GM15510 (cell line): ENCODE results near the gene SEPTIN10.

ENCODE experiments used
- POLR2A ChIP-seq: IDR thresholded peaks from 3 replicates; pipeline ENCODE4 v1.6.1; 2011; ENCODE audit warnings: borderline replicate concordance; ENCODE audit not compliant: insufficient read length; ENCODE audit errors: extremely low read depth

SEPTIN10 gene

DNA sequence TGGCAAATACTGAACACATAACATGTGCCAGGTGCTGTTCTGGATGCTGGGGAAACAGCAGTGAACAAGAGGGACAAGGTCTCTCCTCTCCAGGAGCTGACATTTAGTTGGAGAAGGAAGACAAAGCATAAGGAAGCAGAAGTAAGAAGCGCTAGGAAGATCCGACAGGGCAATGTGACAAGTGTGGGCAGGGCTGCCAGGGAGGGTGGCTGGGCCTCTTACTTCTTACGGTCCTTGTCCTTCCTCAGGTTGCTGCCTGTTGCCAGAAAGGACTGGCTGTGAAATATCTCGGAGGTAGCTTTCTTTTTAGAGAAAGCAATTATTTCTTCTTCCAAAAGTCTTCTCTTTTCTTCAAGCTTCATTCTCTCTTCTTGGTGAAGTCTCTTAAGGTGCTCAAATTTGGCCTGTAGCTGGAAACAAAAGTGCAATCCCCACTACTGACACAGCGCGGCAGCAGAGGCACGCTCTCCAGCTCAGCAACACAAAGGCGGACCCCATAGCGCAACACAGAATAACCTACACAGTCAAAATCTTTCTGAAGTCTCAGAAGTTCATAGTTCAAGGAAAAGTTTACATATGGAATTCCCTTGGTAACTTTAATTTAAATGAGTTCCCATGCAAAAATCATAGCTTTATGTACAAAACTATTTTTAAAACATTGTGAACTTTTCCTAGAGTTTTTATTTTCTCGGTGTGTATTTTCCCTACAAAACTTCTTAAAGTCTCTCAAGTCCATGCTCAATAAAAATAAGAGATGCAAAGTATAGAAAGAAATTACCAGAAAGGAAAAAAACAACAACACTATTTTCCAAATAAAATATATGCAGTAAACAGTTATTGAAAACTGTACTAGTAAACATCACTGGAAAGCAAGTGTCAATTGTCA is 67.7 kb downstream of the SEPTIN10 start:
- TF ChIP-seq POLR2A = no peak

DNA sequence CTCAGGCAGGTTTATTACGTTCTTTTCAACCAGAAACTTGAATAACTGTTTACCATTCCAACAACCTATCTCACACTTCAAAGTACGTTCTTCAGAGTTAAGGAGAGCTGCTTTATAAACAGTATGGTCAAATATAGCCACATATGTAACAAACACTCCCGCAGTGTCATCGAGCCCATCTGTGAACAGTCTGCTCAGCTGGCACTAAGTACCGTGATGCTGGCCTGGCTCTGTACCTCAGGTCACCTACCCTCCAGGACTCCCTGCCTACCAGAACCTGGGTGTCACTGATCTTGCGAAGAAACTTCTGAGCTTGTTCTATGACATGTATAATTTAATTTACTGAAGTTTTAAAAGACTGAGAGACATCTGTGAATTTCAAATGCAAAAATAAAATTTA is 71.4 kb downstream of the SEPTIN10 start:
- no peak for TF ChIP-seq POLR2A

DNA sequence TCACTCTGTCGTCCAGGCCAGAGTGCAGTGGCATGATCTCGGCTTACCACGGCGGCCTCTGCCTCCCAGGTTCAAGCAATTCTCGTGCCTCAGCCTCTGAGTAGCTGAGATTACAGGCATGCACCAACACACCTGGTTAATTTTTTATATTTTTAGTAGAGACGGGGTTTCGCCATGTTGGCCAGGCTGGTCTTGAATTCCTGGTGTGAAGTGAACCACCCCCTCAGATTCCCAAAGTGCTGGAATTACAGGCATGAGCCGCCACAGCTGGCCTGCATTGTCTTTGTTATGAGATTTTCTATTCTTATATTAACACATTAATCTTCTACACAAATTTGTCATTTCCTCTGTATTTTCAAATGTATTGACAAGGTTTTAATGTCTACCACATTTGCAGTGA is 75.2 kb downstream of the SEPTIN10 start:
- no peak for TF ChIP-seq POLR2A

DNA sequence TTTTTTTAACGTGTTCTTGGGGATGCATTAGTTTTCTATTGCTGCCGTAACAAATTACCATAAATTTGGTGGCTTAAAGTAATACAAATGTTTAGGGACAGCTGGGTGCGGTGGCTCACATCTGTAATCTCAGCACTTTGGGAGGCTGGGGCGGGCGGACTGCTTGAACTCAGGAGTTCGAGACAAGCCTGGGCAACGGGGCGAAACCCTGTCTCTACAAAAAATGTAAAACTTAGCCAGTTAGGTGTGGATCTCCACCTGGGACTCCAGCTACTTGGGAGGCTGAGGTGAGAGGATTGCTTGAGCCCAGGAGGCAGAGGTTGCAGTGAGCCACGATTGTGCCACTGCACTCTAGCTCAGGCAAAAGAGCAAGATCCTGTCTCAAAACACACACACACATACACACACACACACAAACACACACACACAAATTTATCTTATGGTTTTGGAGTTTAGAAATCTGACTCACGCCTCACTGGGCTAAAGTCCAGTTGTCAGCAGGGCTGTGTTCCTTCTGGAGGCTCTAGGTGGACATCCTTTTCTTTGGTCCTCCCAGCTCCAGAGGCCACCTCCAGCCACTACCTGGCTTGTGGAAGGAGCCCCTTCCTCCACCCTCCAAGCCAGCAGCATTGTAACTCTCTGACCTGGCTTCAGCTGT is 76.1 kb downstream of the SEPTIN10 start:
- TF ChIP-seq POLR2A = no peak

DNA sequence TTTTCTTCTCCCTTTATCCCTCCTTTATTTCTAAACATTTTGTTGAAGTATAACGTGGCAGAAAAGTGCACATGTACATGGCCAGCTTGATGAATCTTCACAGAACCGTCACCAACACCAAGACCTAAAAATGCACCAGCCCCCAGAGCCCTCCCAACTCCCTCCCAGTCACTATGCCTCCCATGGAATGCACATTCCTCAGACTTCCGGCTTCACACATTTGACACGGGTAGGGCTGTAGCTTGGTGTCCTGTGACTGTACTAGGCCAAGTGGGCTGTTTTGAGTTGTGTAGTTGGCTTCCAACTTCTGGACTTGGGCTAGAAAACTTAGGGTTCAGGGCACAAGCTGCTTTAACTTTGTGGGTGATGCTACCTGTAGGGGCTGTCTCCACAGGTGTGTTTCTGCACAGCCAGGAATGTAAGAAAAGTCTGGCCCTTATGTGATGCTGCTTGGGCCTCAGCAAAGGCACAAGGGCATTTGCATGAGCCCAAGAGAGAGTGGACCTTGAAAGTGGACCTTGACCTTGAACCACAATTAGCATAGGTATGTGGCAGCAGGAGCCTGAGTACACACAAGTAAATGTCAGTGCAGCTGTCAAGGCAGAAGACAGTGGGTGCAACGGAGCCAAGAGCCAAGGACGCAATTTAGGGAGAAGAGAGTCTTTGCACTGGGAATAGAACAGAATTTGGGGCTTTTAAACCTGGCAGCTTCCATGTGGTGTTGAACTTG is 78.4 kb downstream of the SEPTIN10 start:
- no peak for TF ChIP-seq POLR2A

DNA sequence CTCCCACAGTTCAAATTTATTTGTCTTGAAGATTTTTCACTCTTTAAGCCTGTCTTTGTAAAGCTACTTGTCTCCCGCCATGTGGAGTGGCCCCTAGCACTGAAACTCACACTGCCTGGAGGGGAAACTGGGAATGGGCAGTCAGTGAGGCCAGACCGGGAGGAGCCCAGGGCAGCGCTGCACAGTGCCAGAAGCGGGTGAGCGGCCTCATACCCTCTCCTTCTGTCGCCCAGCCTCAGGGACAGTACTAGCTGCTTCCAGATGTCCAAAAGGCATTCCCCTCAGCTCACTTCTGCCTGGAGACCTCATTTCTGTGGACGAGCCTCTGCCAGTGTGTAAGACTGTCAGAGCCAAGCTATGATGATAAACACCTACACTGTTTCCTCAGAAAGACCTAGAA is 79.9 kb downstream of the SEPTIN10 start:
- TF ChIP-seq POLR2A = no peak

DNA sequence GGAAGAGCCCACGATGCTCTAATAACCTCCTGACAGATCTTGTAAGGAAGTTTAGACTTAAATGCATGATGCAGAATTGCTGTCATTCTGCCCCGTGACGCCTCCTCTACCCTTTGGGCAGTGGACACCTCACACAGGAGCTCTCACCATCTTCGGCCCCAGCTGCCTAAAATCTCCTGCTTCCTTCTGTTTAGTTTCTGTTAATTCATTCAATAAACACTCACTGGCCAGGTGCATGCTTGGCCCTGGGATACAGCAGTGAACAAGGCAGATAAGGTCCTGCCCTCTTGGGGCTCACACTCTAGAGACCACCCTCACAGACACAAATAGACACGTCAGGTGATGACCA is 81.1 kb downstream of the SEPTIN10 start:
- no peak for TF ChIP-seq POLR2A

DNA sequence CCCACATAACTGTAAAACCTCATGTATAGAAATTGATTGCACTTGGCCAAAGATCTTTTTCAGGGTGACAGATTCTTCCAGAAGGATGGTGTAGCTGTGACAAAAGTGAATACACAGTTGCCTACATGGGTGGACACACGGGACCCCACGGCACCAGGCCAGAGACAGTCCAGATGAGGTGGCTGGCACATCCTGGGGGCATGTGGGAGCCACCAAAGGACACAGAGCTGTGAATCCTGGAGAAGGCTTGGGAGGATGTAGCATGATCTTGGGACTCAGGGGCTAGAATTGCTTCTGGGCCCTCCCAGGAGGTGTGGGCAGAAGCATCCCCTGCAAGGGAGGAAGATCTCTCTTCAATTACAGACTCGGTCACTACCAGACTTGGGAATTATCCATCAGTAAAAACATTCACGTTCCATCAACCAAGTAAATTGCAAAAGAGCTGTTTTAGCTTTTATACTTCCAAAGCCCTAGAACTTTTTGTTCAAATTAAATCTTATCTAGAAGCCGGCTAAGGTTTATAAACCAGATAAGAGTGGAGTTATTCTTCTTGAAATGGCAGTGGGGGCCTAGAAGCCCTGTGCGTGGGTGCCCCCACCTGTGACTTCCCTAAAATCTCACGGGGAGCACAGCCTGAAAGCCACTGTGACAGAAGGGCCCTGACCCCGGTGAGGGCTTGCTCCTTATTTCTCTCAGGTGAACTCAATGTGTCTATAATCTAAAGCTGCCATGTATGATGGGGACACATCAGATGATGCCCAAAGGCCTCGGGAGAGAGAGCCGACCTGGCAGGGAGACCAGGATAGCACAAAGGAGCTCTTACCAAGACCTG is 81.7 kb downstream of the SEPTIN10 start:
- no peak for TF ChIP-seq POLR2A

DNA sequence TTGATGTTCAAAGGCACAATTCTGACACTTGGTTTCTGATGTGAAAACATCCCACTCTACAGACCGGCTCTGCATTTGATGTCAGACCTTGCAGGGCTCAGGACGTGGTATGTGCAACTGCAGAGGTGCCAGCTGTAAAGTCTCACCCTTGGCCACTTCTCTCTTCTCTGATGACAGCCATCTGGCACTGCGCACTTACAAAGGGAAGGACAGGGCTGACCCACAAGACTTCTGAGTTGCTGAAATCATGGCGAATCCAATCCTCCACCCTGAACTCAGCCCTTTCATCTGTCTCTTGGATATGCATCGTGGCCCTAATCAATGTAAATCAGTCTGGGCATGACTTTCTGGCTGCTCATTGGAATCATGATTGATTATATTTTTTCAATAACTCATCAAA is 82.5 kb downstream of the SEPTIN10 start:
- TF ChIP-seq POLR2A = no peak

DNA sequence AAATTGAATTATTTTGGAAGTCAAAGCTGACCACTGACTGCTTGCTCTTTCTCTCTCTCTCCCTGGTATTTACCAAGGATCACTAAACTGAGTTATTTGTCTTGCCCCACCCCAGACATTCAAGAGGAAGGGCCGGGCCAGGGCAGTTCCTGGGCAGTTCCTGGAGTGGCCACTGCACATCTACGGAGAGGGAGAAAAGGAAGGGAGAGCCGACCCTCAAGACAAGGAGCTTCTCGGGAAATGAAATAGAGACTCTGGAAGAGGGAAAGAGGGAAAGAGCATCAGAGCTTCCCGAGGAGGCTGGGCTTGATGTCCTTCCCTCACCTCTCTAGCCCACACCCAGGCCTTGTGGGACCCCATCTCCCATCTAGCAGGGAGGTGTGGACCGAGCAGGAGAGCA is 83.1 kb downstream of the SEPTIN10 start:
- TF ChIP-seq POLR2A = no peak

DNA sequence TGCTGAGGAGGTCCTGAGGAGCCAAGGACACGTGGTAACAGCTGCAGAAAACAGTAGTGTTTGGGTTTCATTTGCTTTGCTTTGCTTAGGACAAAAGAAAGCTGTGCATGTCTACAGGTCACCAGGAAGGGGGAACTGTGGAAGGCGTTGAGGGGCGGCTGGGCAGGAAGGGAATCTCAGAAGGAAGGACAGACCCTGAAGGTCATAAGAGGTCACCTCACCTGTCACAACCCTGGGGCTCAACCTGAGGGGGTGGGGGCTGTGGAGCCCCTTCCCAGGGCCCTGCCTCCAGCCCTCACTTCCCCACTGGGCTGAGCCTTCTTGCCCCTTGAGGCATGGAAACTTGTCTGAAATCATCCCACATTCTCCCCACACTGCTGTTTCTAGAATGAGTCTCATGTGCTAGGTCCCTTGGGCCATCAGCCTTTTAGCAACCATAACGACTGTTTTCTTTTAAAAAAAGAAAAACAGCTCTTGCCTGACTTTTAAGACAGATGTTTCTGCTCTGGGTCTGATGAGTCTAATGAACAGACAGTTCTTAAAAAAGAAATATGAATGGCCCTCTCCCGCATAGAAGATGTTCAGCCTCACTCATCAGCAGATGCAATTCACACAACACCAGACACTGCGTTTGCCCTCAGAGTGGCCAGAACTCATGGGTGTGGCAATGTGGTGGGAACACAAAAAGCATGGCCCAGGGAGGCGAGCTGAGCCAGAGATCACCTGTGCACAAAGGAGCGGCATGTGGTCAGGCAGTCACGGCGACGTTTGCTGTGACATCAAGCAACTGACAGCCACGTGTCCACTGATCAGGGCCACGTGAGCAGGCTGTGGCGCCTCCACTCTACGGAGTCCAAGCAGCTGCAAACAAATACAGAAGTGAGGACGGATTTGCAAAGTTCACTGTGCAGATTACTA is 84.0 kb downstream of the SEPTIN10 start:
- no peak for TF ChIP-seq POLR2A

DNA sequence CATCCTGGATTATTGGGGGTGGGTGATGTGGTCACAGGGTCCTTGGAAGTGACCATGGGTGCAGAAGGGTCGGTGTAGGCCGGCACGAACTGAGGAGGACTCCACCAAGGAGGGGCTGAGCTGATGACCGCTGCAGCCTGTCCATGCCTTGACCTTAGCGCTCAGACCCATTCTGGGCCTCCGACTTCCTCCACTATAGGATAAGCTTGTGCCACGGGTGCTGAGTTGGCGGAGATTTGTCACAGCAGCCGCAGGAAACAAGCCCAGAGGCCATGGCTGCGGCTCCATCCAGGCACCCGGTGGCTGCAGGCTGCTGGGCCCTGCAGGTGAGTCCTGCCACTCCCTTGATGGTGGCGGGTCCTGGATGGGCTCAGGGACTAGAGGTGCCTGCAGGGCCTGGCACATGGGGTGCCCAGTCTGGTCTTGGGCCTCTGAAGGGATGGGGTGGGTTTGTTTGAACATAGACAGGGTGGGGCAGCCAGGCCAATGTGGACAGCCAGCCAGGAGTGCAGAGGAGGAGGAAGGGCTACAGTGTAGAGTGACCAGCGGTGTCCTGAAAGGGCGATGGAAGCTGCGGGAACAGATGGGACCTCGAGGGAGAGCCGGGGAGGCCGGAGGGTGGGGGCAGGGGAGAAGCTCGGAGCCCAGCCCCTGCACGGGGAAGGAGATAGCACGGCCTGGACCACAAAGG is 84.8 kb downstream of the SEPTIN10 start:
- no peak for TF ChIP-seq POLR2A
